GM12873 (cell line): Measurements from ENCODE around the gene GRIN2A.

ENCODE experiments used
- CTCF ChIP-seq: IDR thresholded peaks from 2 replicates; pipeline ENCODE4 v1.5.1; 2012; ENCODE audit warnings: low read depth, mild to moderate bottlenecking, moderate library complexity, low read length, control low read depth; ENCODE audit not compliant: insufficient read depth; ENCODE audit errors: missing control alignments

The GRIN2A gene

GRCh38 chr16:10088380-10088793 is 93.8 kb downstream of the GRIN2A start:
- no peak for TF ChIP-seq CTCF

GRCh38 chr16:10087151-10087550 is 95.1 kb downstream of the GRIN2A start:
- TF ChIP-seq CTCF, result no peak

- no peak for TF ChIP-seq CTCF
Observed at GRCh38 chr16:10086620-10087019, 95.6 kb downstream of the GRIN2A start.

GRCh38 chr16:10085078-10085798 is 97.0 kb downstream of the GRIN2A start:
- TF ChIP-seq CTCF, result no peak

- no peak for TF ChIP-seq CTCF
Observed at GRCh38 chr16:10083301-10083700, 98.9 kb downstream of the GRIN2A start.

- TF ChIP-seq CTCF, result no peak
Observed at GRCh38 chr16:10081201-10081940, 100.9 kb downstream of the GRIN2A start.

- TF ChIP-seq CTCF, result no peak
Observed at GRCh38 chr16:10080051-10080772, 102.0 kb downstream of the GRIN2A start.
